Left cardiac atrium (tissue), 4 donors: ENCODE measurements around the gene KCND1. TPM values are rescaled to one million over a fixed set of nuclear protein-coding genes. Genes with fewer than 3 reads are reported as not detected.
"Not testable (repeated sequence)": the region's sequence is repeated elsewhere in the genome, so short reads cannot be mapped to it uniquely, and the experiment has no call there.

ENCODE experiments used
- ATAC-seq, 2 donors: fragments of 200-7000 bp; cut with Tn5 transposase; one replicate each; pipeline ENCODE4 v1.9.1; 2020; ENCODE audit warnings: mild to moderate bottlenecking in 2 of 2, moderate library complexity in 2 of 2
- DNase-seq: peaks from one replicate; pipeline ENCODE4 v3.0.0-alpha.2; 2020
- intact Hi-C, 2 donors: fragments of 100-400 bp; cut with DNase I; formaldehyde crosslinking; loops; one replicate each; pipeline versions ENCODE4 v1.14.1 to v1.15.1; 2022 to 2023
- long read RNA-seq: library from polyadenylated mRNA; unstranded; transcript quantifications from one replicate; pipeline ENCODE4 v2.0.0, GENCODE V29; 2021
- total RNA-seq, 2 donors: library from RNA; stranded (reverse); fragmentation: NEBNext Ultra II Directional; extraction: Animal tissue kit (Norgen Biotek cat#: 25700); gene quantifications; one replicate each; pipeline ENCODE4 v1.2.1, GENCODE V29; 2021
- donor health status: DM: no; HTN: yes; CAD: no.
- donor health status: DM: no; HTN: yes; CAD: no; lungs with severe emphysema.
- donor health status: DM: yes; HTN: yes; CAD: no.
- donor health status: Dilated cardiomyopathy.

KCND1 gene
- total RNA-seq, result 1 to 10 TPM in 1 of 2 donors, under 1 TPM in 1; 0.99 to 1.4 TPM
- long read RNA-seq, result 0 reads

GRCh38 chrX:48971249-48972219, at the start of gene KCND1:
TSS of gene KCND1 (minus strand) at chrX:48971844. CDS start at chrX:48970271, 1,573 bp downstream.
- DNase-seq, result peak; percentile 62
- intact Hi-C loops, result loop anchor here in 1 of 2 donors (5.0 kb wide), 1 partner anchor 71 kb away; the partner anchor contains the start of gene TFE3
- peak; percentile 61 to 63 for ATAC-seq

- no peak for DNase-seq
- intact Hi-C loops, result no loop called here
- ATAC-seq, result no peak
These were observed 48.1 kb upstream of the KCND1 start for GRCh38 chrX:49019599-49020249.

- intact Hi-C loops, result no loop called here
- DNase-seq (no peak), ATAC-seq (no peak)
These were observed 47.4 kb upstream of the KCND1 start for GRCh38 chrX:49019050-49019449.

GRCh38 chrX:49003696-49004095, 32.1 kb upstream of the KCND1 start:
- ATAC-seq (no peak), DNase-seq (no peak)
- intact Hi-C loops, result no loop called here

GRCh38 chrX:49002091-49002935, 30.7 kb upstream of the KCND1 start, which contains the start of gene GRIPAP1:
TSS of gene GRIPAP1 (minus strand) at chrX:49002264. CDS start at chrX:49002229, 35 bp downstream.
- DNase-seq (peak; percentile 72), ATAC-seq (peak; percentile 95)
- intact Hi-C loops, result no loop called here

- ATAC-seq (peak; percentile 20 to 55), DNase-seq (peak; percentile 32)
- intact Hi-C loops, result no loop called here
These were observed 30.0 kb upstream of the KCND1 start for GRCh38 chrX:49001521-49002090.

- intact Hi-C loops, result no loop called here
- ATAC-seq (no peak), DNase-seq (no peak)
These were observed 29.0 kb upstream of the KCND1 start for GRCh38 chrX:49000636-49001035.

GRCh38 chrX:48999030-48999429, 27.4 kb upstream of the KCND1 start:
- intact Hi-C loops, result no loop called here
- ATAC-seq (no peak), DNase-seq (no peak)

- DNase-seq (no peak), ATAC-seq (no peak)
- intact Hi-C loops, result no loop called here
These were observed 26.7 kb upstream of the KCND1 start for GRCh38 chrX:48998391-48998790.

GRCh38 chrX:48997865-48998264, 26.2 kb upstream of the KCND1 start:
- no peak for ATAC-seq
- intact Hi-C loops, result no loop called here
- DNase-seq, result no peak

- no peak for ATAC-seq
- DNase-seq, result no peak
- intact Hi-C loops, result no loop called here
These were observed 25.8 kb upstream of the KCND1 start for GRCh38 chrX:48997455-48997854.

- ATAC-seq (no peak), DNase-seq (no peak)
- intact Hi-C loops, result no loop called here
These were observed 25.3 kb upstream of the KCND1 start for GRCh38 chrX:48996969-48997368.

- intact Hi-C loops, result no loop called here
- DNase-seq (no peak), ATAC-seq (no peak)
These were observed 20.7 kb upstream of the KCND1 start for GRCh38 chrX:48992341-48992740.

GRCh38 chrX:48989483-48989882, 17.8 kb upstream of the KCND1 start:
- ATAC-seq (peak in 1 of 2 donors; percentile 47), DNase-seq (peak; percentile 51)
- intact Hi-C loops, result no loop called here

GRCh38 chrX:48983896-48984295, 12.3 kb upstream of the KCND1 start:
- no peak for ATAC-seq
- no peak for DNase-seq
- intact Hi-C loops, result no loop called here

GRCh38 chrX:48983081-48983480, 11.4 kb upstream of the KCND1 start:
- ATAC-seq (no peak), DNase-seq (no peak)
- intact Hi-C loops, result no loop called here

GRCh38 chrX:48981178-48981577, 9.5 kb upstream of the KCND1 start:
- ATAC-seq (no peak), DNase-seq (no peak)
- intact Hi-C loops, result no loop called here

GRCh38 chrX:48980341-48980740, 8.7 kb upstream of the KCND1 start:
- intact Hi-C loops, DNase-seq, ATAC-seq: not testable (repeated sequence)

GRCh38 chrX:48978226-48978625, 6.6 kb upstream of the KCND1 start:
- no peak for ATAC-seq
- intact Hi-C loops, result no loop called here
- DNase-seq, result no peak
